Esophagus muscularis mucosa (tissue), 4 donors: ENCODE results near the gene EI24. TPM values are rescaled to one million over a fixed set of nuclear protein-coding genes. Genes with fewer than 3 reads are reported as not detected.

ENCODE experiments used
- DNase-seq: peaks from one replicate; pipeline ENCODE4 v3.0.0-alpha.2; 2017; ENCODE audit errors: extremely low spot score
- H3K27ac ChIP-seq, 4 donors: fragments of 200-600 bp; sonication (generic); replicated peaks in 1 of 4; 1 replicate in 3 of 4; 2 replicates in 1 of 4; pipeline ENCODE4 v1.5.1; 2016 to 2019; ENCODE audit warnings: mild to moderate bottlenecking in 1 of 4
- H3K27me3 ChIP-seq, 4 donors: fragments of 200-600 bp; sonication (generic); one replicate each; pipeline versions ENCODE4 v1.5.1 to v1.6.0; 2016 to 2019
- H3K36me3 ChIP-seq, 4 donors: fragments of 200-600 bp; sonication (generic); one replicate each; pipeline ENCODE4 v1.5.1; 2016 to 2019
- H3K4me1 ChIP-seq, 4 donors: fragments of 200-600 bp; sonication (generic); one replicate each; pipeline ENCODE4 v1.5.1; 2016 to 2019
- H3K4me3 ChIP-seq, 4 donors: fragments of 200-600 bp; sonication (generic); 1 replicate in 2 of 4; 2 replicates in 2 of 4; pipeline ENCODE4 v1.5.1; 2016 to 2019; ENCODE audit warnings: mild to moderate bottlenecking in 4 of 4, moderate library complexity in 1 of 4
- H3K9me3 ChIP-seq, 4 donors: fragments of 200-600 bp; sonication (generic); 1 replicate in 3 of 4; 2 replicates in 1 of 4; pipeline ENCODE4 v1.5.1; 2016 to 2019
- EP300 ChIP-seq: sonication (generic); formaldehyde crosslinking; IDR thresholded peaks from one replicate; pipeline ENCODE4 v1.6.1; 2017; ENCODE audit warnings: antibody characterized with exemption
- POLR2A ChIP-seq: fragments of 450-650 bp; IDR thresholded peaks from one replicate; pipeline ENCODE4 v1.6.1; 2017; ENCODE audit warnings: antibody characterized with exemption, moderate library complexity, mild to moderate bottlenecking, low read depth
- POLR2AphosphoS5 ChIP-seq, 2 donors: sonication (generic); formaldehyde crosslinking; IDR thresholded peaks; one replicate each; pipeline ENCODE4 v1.6.1; 2017; ENCODE audit warnings: antibody characterized with exemption in 2 of 2
- WGBS: methylation state at CpG from one replicate; pipeline ENCODE4 v1.1.5; 2018; 5-methylcytosine and 5-hydroxymethylcytosine counted together
- intact Hi-C: fragments of 100-400 bp; cut with DNase I; formaldehyde crosslinking; loops from one replicate; pipeline ENCODE4 v1.15.1; 2023
- total RNA-seq, 4 donors: library from RNA; depleted of rRNA; stranded (reverse); fragments of >200 nt; gene quantifications; one replicate each; pipeline versions ENCODE4 v1.1.0 to v1.2.1, GENCODE V29; 2016
- TF ChIP-seq, protein P1 (sequence below), 3 experiments: fragments of 200-600 bp in 2 of 3; fragments of 450-650 bp in 1 of 3; sonication (generic) in 2 of 3; IDR thresholded peaks; one replicate each; pipeline ENCODE4 v1.5.1; 2017 to 2019; ENCODE audit warnings: antibody characterized with exemption in 3 of 3, mild to moderate bottlenecking in 2 of 3, moderate library complexity in 1 of 3

EI24 gene
- total RNA-seq, 4 donors from 2014 or later = 65.4 to 81.3 (median 75.0) TPM

DNA sequence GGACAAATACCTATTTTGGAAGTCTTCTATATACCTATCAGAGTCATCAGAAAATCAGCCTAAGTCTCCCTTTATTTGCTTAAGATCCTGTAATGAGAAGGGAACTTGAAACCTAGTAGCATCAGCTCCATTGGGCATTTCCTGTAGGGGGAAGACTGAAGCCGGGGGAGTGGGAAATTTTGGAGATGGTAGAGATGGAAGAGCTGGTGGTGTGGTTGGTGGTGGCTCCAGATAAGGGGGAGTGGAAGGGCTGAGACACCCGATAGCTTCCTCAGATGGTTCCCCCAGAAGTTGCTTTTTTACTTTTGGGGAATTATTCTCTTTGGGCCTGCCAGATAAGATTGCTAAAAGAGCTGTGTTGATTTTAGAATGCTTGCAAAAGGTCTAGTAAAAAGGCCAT, 16.4 kb upstream of the EI24 start:
- DNase-seq = no peak
- H3K4me1 ChIP-seq = no peaks in the 10 kb centered on the region
- 93% methylated on average over 2 of the region's 2 CpGs for WGBS
- no peak overlapping the region for H3K4me3 ChIP-seq
- TF ChIP-seq POLR2A (no peak), POLR2AphosphoS5 (IDR thresholded peaks at IDR 0.05) (no peak), EP300 (no peak)
- intact Hi-C loops = no loop called here
- no peaks in the 10 kb centered on the region for H3K27me3 ChIP-seq
- H3K9me3 ChIP-seq = peaks cover 0 to 19% (median 11%) of the 10 kb centered on the region in 4 donors
- no peaks in the 10 kb centered on the region for H3K36me3 ChIP-seq
- no peak overlapping the region for H3K27ac ChIP-seq

DNA sequence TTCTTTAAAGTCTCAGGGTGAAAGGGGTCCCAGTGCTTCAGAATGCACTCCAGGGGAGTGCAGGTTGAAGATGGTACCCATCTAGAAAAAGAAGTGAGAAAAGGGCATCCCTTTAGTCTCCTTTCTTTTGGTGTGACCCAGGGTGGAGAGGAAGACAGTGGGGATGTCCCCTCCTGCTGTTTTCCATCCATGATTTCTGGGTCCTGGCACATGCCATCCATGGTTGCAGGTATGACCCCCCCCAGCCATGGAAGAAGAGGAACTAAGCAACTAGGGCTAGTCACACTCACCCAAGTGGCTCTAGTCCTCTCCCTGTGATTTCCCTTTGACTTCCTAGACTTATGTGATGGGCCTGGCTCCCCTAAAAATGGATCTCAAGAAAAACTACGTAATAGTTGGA, 15.9 kb upstream of the EI24 start:
- Histone ChIP-seq H3K27ac (no peak overlapping the region), H3K4me1 (no peaks in the 10 kb centered on the region), H3K27me3 (no peaks in the 10 kb centered on the region), H3K36me3 (no peaks in the 10 kb centered on the region), H3K9me3 (peaks cover 0 to 19% (median 11%) of the 10 kb centered on the region in 4 donors), H3K4me3 (no peak overlapping the region)
- WGBS = 86% methylated on average over 1 of the region's 1 CpG
- DNase-seq = no peak
- TF ChIP-seq, protein P1, sequence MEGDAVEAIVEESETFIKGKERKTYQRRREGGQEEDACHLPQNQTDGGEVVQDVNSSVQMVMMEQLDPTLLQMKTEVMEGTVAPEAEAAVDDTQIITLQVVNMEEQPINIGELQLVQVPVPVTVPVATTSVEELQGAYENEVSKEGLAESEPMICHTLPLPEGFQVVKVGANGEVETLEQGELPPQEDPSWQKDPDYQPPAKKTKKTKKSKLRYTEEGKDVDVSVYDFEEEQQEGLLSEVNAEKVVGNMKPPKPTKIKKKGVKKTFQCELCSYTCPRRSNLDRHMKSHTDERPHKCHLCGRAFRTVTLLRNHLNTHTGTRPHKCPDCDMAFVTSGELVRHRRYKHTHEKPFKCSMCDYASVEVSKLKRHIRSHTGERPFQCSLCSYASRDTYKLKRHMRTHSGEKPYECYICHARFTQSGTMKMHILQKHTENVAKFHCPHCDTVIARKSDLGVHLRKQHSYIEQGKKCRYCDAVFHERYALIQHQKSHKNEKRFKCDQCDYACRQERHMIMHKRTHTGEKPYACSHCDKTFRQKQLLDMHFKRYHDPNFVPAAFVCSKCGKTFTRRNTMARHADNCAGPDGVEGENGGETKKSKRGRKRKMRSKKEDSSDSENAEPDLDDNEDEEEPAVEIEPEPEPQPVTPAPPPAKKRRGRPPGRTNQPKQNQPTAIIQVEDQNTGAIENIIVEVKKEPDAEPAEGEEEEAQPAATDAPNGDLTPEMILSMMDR (IDR thresholded peaks at IDR 0.05) = no peak
- no peak for TF ChIP-seq POLR2A
- no peak for TF ChIP-seq EP300
- no peak for TF ChIP-seq POLR2AphosphoS5 (IDR thresholded peaks at IDR 0.05)
- intact Hi-C loops = no loop called here

DNA sequence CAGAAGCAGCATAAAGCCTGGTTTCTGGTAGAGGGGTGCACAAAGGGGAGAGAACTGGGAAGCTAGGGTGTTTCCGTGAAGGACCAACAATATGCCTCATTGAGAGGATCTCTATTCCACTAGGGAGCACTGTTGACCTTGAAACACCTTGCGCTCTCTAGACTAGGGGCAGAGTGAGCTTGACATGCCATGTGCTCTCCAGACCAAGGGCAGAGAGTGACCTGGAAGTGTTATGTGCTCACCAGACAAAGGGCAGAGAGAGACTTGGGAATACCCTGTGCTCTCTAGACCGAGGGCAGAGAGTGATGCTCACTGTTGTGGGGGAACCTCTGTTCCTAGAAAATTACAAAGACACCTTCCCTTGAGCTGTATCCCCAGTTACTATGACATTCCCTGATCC, 15.2 kb upstream of the EI24 start:
- Histone ChIP-seq H3K4me1 (no peaks in the 10 kb centered on the region), H3K4me3 (no peak overlapping the region), H3K36me3 (no peaks in the 10 kb centered on the region), H3K9me3 (peaks cover 0 to 19% (median 11%) of the 10 kb centered on the region in 4 donors), H3K27ac (no peak overlapping the region), H3K27me3 (no peaks in the 10 kb centered on the region)
- whole genome bisulfite sequencing = 88% methylated on average over 3 of the region's 3 CpGs
- intact Hi-C loops = no loop called here
- TF ChIP-seq, protein P1 (IDR thresholded peaks at IDR 0.05) = no peak
- TF ChIP-seq POLR2AphosphoS5 (IDR thresholded peaks at IDR 0.05) (no peak), POLR2A (no peak), EP300 (no peak)
- no peak for DNase-seq

DNA sequence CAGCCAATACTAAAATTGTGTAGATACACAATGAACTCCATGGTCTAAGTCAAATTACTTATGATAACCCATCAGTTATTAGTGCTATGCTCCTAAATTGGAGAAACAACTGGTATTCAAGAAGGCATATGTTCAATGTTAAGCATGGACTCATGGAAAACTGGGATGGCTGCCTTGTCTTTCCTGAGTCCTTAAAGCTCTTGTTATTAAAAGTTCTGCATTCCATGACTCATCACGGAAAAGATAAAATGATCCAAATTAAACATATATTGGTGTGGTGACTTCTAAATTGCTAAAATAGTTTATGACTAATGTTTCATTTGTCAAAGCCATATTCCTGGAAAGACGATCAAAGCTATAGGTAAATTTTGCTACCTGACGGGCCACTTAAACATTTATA, 9.4 kb upstream of the EI24 start:
- TF ChIP-seq POLR2AphosphoS5 (IDR thresholded peaks at IDR 0.05) (no peak), POLR2A (no peak), EP300 (no peak)
- TF ChIP-seq, protein P1 (IDR thresholded peaks at IDR 0.05) = no peak
- 75% methylated on average over 3 of the region's 3 CpGs for WGBS
- no peak overlapping the region for H3K4me3 ChIP-seq
- no peak overlapping the region for H3K27ac ChIP-seq
- H3K27me3 ChIP-seq = no peaks in the 10 kb centered on the region
- no peak for DNase-seq
- intact Hi-C loops = no loop called here
- H3K4me1 ChIP-seq = no peaks in the 10 kb centered on the region
- no peaks in the 10 kb centered on the region for H3K36me3 ChIP-seq
- no peaks in the 10 kb centered on the region for H3K9me3 ChIP-seq

DNA sequence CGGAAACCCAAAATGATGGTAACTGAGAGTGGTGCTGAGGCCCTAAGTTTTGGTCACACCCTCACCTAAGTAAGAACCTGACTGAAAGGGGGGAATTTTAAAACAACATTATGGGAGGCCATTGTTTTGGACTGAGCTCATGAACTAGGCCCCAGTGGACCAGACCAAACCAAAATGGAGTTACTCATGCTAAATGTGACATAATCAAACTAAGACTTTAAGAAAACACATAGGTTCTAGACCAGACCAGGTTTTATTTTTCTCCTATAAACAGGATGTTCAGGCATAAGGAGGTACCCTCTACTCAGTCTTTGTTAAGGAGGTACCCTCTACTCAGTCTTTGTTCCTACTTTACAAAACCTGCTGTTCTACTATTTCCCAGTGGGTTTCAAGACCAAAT, 7.4 kb upstream of the EI24 start:
- intact Hi-C loops = no loop called here
- no peaks in the 10 kb centered on the region for H3K9me3 ChIP-seq
- no peak for TF ChIP-seq EP300
- no peak for TF ChIP-seq POLR2AphosphoS5 (IDR thresholded peaks at IDR 0.05)
- TF ChIP-seq, protein P1 (IDR thresholded peaks at IDR 0.05) = no peak
- no peak for TF ChIP-seq POLR2A
- no peak for DNase-seq
- H3K27ac ChIP-seq = no peak overlapping the region
- H3K36me3 ChIP-seq = no peaks in the 10 kb centered on the region
- WGBS = 95% methylated on average over 1 of the region's 1 CpG
- H3K27me3 ChIP-seq = no peaks in the 10 kb centered on the region
- H3K4me1 ChIP-seq = no peaks in the 10 kb centered on the region
- no peak overlapping the region for H3K4me3 ChIP-seq
